A549 (cell line): Measurements from ENCODE around the gene GRIK1.

Experiments
- POLR2A ChIP-seq: IDR thresholded peaks from 2 replicates; pipeline ENCODE4 v1.6.1; 2012; ENCODE audit warnings: mild to moderate bottlenecking, low read length
- SREBF2 ChIP-seq: fragments of 450-650 bp; IDR thresholded peaks from 2 replicates; pipeline ENCODE4 v1.6.1; 2014; ENCODE audit warnings: mild to moderate bottlenecking, moderate library complexity
- TF ChIP-seq, protein P1 (sequence below): fragments of >200 bp; sonication (Bioruptor Twin); formaldehyde crosslinking; IDR thresholded peaks from 3 replicates; pipeline ENCODE4 v1.5.1; 2016

DNA sequence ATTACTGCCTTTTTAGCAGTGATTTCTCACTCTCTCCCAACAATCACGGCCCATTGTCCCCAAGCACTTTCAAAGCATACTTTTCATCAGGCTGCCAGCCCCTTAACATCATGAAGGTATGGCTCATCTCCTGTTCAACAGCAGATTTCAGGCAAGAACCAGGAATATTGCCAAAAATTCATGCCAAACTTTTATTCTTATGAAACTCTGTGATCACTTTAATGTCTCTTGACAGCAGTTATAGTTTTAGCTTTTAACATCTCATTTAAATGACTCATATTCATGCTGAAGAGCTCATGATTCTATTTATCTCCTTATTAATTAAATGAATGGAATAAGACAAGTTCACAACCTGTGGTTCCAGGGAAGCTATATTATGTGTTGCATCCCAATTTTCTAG, 235.1 kb downstream of the GRIK1 start:
- TF ChIP-seq, protein P1, sequence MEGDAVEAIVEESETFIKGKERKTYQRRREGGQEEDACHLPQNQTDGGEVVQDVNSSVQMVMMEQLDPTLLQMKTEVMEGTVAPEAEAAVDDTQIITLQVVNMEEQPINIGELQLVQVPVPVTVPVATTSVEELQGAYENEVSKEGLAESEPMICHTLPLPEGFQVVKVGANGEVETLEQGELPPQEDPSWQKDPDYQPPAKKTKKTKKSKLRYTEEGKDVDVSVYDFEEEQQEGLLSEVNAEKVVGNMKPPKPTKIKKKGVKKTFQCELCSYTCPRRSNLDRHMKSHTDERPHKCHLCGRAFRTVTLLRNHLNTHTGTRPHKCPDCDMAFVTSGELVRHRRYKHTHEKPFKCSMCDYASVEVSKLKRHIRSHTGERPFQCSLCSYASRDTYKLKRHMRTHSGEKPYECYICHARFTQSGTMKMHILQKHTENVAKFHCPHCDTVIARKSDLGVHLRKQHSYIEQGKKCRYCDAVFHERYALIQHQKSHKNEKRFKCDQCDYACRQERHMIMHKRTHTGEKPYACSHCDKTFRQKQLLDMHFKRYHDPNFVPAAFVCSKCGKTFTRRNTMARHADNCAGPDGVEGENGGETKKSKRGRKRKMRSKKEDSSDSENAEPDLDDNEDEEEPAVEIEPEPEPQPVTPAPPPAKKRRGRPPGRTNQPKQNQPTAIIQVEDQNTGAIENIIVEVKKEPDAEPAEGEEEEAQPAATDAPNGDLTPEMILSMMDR, result no peak
- TF ChIP-seq SREBF2 (no peak), POLR2A (no peak)
